ENCODE data around the gene PTPN1.

Gene PTPN1

GRCh38 chr20:50579511-50579910 lies 69.3 kb downstream of the PTPN1 start:
- TF ChIP-seq, protein P1, sequence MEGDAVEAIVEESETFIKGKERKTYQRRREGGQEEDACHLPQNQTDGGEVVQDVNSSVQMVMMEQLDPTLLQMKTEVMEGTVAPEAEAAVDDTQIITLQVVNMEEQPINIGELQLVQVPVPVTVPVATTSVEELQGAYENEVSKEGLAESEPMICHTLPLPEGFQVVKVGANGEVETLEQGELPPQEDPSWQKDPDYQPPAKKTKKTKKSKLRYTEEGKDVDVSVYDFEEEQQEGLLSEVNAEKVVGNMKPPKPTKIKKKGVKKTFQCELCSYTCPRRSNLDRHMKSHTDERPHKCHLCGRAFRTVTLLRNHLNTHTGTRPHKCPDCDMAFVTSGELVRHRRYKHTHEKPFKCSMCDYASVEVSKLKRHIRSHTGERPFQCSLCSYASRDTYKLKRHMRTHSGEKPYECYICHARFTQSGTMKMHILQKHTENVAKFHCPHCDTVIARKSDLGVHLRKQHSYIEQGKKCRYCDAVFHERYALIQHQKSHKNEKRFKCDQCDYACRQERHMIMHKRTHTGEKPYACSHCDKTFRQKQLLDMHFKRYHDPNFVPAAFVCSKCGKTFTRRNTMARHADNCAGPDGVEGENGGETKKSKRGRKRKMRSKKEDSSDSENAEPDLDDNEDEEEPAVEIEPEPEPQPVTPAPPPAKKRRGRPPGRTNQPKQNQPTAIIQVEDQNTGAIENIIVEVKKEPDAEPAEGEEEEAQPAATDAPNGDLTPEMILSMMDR (conservative IDR thresholded peaks at IDR 0.05; ENCODE audit: control insufficient read depth, insufficient read depth, low read depth, low read length), result no peak
- no peak overlapping the region for H3K4me3 ChIP-seq (ENCODE audit: control insufficient read depth, low read depth, low read length)
- no peak for DNase-seq (ENCODE audit: low read depth)

DNA sequence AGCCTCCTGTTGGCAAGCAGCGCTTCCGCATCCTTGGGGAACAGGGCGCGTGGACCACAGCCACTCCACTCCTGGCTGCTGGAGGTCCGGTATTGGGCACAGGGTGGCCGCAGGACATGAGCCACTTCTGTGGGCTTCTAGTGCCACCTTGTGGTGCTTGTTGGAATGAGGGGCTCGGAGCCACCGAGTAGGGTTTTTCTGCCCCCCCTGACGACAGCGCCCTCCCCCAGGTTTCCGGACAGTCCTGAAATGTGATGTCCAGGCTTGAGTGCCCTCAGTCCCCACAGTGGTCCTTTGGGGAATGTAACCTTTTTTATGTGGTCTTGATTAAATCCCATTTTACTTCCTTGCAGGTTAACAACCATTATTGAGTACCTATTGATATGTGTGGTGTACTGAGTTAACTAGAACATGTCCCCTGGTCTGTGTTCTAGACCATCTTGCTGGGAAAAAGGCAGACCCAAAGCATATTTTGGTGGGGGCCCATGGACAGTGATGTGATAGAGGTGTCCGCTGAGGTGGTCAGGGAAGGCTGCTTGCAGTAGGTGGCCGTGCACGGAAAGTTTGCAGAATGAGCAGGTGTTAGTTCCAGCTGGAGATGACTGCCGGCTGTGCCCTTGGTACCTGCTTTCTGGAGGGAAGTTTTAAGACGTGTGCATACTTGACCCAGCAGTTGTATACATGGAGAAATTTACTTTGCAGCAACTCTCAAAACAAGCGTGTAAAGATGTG lies 70.0 kb downstream of the PTPN1 start:
- peak; percentile 59 for DNase-seq (ENCODE audit: low read depth)
- H3K4me3 ChIP-seq (ENCODE audit: control insufficient read depth, low read depth, low read length), result no peak overlapping the region
- TF ChIP-seq, protein P1 (conservative IDR thresholded peaks at IDR 0.05; ENCODE audit: control insufficient read depth, insufficient read depth, low read depth, low read length), result peak; percentile 65

GRCh38 chr20:50580842-50581544 lies 70.8 kb downstream of the PTPN1 start:
- TF ChIP-seq, protein P1 (conservative IDR thresholded peaks at IDR 0.05; ENCODE audit: control insufficient read depth, insufficient read depth, low read depth, low read length), result no peak
- H3K4me3 ChIP-seq (ENCODE audit: control insufficient read depth, low read depth, low read length), result no peak overlapping the region
- DNase-seq (ENCODE audit: low read depth), result peak; percentile 58

DNA sequence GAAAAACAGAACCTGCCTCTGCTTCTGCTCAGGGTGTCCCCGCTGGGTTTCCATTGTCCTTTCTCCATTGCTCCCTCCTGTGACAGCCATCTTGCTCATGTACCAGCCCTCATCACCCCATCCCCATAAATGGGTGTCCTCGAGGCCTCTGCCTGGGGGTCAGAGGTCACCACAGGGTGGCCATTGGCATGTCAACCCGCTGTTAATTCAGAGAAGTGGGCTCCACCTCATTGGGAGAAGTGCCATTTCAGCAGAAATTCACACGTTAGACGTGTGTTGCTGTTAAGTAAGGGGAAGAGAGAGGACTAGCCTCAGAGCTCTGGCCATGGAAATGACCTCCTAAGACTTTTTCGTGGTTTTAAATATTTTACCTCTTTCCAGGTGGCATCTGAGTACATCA lies 71.9 kb downstream of the PTPN1 start:
- H3K4me3 ChIP-seq (ENCODE audit: control insufficient read depth, low read depth, low read length), result no peak overlapping the region
- no peak for DNase-seq (ENCODE audit: low read depth)
- TF ChIP-seq, protein P1 (conservative IDR thresholded peaks at IDR 0.05; ENCODE audit: control insufficient read depth, insufficient read depth, low read depth, low read length), result no peak

- TF ChIP-seq, protein P1 (conservative IDR thresholded peaks at IDR 0.05; ENCODE audit: control insufficient read depth, insufficient read depth, low read depth, low read length), result no peak
- DNase-seq (ENCODE audit: low read depth), result no peak
- no peak overlapping the region for H3K4me3 ChIP-seq (ENCODE audit: control insufficient read depth, low read depth, low read length)
These were observed 72.5 kb downstream of the PTPN1 start for GRCh38 chr20:50582591-50583234.

DNA sequence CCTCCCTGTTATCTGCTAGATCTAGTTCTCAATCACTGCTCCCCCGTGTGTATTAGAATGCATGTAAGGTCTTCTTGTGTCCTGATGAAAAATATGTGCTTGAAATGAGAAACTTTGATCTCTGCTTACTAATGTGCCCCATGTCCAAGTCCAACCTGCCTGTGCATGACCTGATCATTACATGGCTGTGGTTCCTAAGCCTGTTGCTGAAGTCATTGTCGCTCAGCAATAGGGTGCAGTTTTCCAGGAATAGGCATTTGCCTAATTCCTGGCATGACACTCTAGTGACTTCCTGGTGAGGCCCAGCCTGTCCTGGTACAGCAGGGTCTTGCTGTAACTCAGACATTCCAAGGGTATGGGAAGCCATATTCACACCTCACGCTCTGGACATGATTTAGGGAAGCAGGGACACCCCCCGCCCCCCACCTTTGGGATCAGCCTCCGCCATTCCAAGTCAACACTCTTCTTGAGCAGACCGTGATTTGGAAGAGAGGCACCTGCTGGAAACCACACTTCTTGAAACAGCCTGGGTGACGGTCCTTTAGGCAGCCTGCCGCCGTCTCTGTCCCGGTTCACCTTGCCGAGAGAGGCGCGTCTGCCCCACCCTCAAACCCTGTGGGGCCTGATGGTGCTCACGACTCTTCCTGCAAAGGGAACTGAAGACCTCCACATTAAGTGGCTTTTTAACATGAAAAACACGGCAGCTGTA lies 73.4 kb downstream of the PTPN1 start:
- TF ChIP-seq, protein P1 (conservative IDR thresholded peaks at IDR 0.05; ENCODE audit: control insufficient read depth, insufficient read depth, low read depth, low read length), result no peak
- H3K4me3 ChIP-seq (ENCODE audit: control insufficient read depth, low read depth, low read length), result no peak overlapping the region
- no peak for DNase-seq (ENCODE audit: low read depth)

Data from fibroblast of mammary gland (primary cell).